GM23248 (cell line): Measurements from ENCODE around the gene DHX32.

Experiments
- EZH2 ChIP-seq: fragments of 200-600 bp; sonication (generic); IDR thresholded peaks from 2 replicates; pipeline ENCODE4 v1.6.1; 2018; ENCODE audit warnings: antibody characterized with exemption, mild to moderate bottlenecking; ENCODE audit not compliant: insufficient read depth, poor library complexity, severe bottlenecking
- EZH2phosphoT487 ChIP-seq: fragments of 200-600 bp; sonication (generic); IDR thresholded peaks from 2 replicates; pipeline ENCODE4 v1.6.1; 2018; ENCODE audit warnings: antibody characterized with exemption, moderate library complexity, mild to moderate bottlenecking, low read depth; ENCODE audit not compliant: insufficient read depth

DNA sequence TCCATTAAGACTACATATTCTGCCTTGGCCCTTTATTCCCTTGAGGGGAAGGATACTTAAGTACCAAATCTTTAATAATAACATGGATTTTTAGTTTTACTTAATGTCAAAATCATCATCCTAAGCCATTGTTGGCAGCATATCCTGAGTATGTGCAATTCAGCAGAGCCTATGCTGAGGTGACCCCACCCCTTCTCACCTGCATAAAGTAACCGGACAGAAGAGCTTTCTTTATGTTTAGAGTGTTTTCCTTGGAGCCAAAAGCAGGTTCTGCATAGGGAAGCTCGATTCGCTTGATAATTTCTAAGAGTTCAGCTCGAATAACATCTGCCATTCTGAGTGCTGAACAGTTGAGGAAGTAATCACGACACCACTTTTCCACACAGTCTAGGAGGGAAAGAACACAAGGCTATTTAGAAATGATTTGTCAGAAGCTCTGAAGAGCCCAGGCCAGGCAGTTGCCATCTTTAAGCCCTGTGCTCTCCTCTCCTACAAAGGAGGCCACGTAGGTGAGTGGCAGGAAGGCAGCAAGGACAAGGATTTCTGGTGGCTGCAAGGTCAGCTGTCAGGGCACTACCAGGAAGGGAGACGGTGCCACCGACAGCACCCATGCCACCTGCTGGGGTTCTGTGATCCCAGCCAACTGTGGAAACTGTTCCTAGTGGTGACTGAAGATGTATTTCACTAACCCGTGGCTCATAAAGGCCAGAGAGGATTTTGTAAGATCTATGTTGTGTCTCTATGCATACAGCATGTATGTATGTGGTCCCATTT is 42.1 kb downstream of the DHX32 start:
- TF ChIP-seq EZH2 (no peak), EZH2phosphoT487 (no peak)
